Measurements from ENCODE around the gene ZFP62.

- no peak for TF ChIP-seq CTCF (conservative IDR thresholded peaks at IDR 0.05 in 1 of 2, IDR thresholded peaks at IDR 0.05 in 1 of 2; ENCODE audit: low read depth in 1 of 2, low read length in 2 of 2)
- TF ChIP-seq EZH2 (IDR thresholded peaks at IDR 0.05; ENCODE audit: low read length, missing control alignments), result no peak
These were observed 8.5 kb upstream of the ZFP62 start for GRCh38 chr5:180869587-180869986.
